ACC112 (cell line): ENCODE measurements around the gene CYP17A1.
"Not testable (repeated sequence)": the region's sequence is repeated elsewhere in the genome, so short reads cannot be mapped to it uniquely, and the experiment has no call there.

Experiments used
- H2AFZ ChIP-seq: fragments of 200-600 bp; sonication (generic); one replicate; pipeline ENCODE4 v1.6.0; 2017; ENCODE audit warnings: antibody characterized with exemption, low read length; ENCODE audit not compliant: unreplicated experiment
- H3K27ac ChIP-seq: fragments of 200-600 bp; sonication (generic); 2 replicates; pipeline ENCODE4 v1.5.1; 2014; ENCODE audit warnings: low read depth, mild to moderate bottlenecking, antibody characterized with exemption, low read length, moderate library complexity
- H3K27me3 ChIP-seq: fragments of 200-600 bp; sonication (generic); 2 replicates; pipeline ENCODE4 v1.6.1; 2014; ENCODE audit warnings: mild to moderate bottlenecking, antibody characterized with exemption, low read length, moderate library complexity, mixed read lengths; ENCODE audit not compliant: insufficient read depth
- H3K36me3 ChIP-seq: fragments of 200-600 bp; sonication (generic); 2 replicates; pipeline ENCODE4 v1.6.1; 2016; ENCODE audit warnings: mild to moderate bottlenecking, antibody characterized with exemption, low read length, moderate library complexity, mixed read lengths; ENCODE audit not compliant: insufficient read depth
- H3K4me1 ChIP-seq: fragments of 200-600 bp; sonication (generic); one replicate; pipeline ENCODE4 v1.6.1; 2016; ENCODE audit warnings: low read length, mixed read lengths; ENCODE audit not compliant: insufficient read depth, unreplicated experiment, control insufficient read depth
- H3K4me3 ChIP-seq: fragments of 200-600 bp; sonication (generic); 2 replicates; pipeline ENCODE4 v1.5.1; 2014; ENCODE audit warnings: mild to moderate bottlenecking, low read depth, low read length
- H3K79me2 ChIP-seq: fragments of 200-600 bp; sonication (generic); one replicate; pipeline ENCODE4 v1.6.0; 2016; ENCODE audit warnings: low read length; ENCODE audit not compliant: control insufficient read depth, unreplicated experiment, insufficient read depth

Gene CYP17A1

DNA sequence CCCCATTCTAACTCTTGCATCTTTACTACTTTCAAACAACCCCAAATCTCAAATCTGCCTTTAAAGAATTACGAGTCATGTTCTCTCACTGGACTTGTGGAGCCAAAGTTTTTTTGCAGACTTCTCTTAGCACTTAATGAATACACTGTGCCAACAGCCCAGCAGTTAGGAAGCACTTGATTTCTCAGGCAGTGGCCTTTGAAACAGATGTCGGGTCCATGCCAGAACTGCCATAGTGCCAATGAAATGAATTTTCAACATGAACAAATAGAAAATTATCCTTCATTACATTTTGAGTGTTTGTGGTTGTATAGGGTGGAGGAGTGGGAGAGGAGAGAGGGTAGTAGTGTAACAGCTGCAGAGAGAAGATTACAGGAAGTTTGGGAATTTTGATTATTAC lies 22.7 kb upstream of the CYP17A1 start:
- Histone ChIP-seq H3K4me3 (no peak overlapping the region), H2AFZ (no peak overlapping the region), H3K36me3 (peaks cover 5% of the 10 kb centered on the region; the same call in 1 of the 2 replicates), H3K4me1 (peaks cover 13% of the 10 kb centered on the region), H3K27me3 (no peaks in the 10 kb centered on the region), H3K27ac (no peak overlapping the region), H3K79me2 (no peaks in the 10 kb centered on the region)

- H3K4me3 ChIP-seq, result no peak overlapping the region
- H3K27ac ChIP-seq, result peak overlapping the region; percentile 42
Measured at GRCh38 chr10:102856758-102857424, 19.7 kb upstream of the CYP17A1 start.

GRCh38 chr10:102855731-102856436 lies 18.7 kb upstream of the CYP17A1 start:
- peaks cover 13% of the 10 kb centered on the region for H3K4me1 ChIP-seq
- peak overlapping the region; percentile 56 for H3K27ac ChIP-seq
- H3K4me3 ChIP-seq, result peak overlapping the region; percentile 95
- not testable (repeated sequence) for H3K27me3 ChIP-seq, H3K36me3 ChIP-seq, H2AFZ ChIP-seq, H3K79me2 ChIP-seq

More at GRCh38 chr10:102856758-102857424, 19.7 kb upstream of the CYP17A1 start:
- no peaks in the 10 kb centered on the region for H3K27me3 ChIP-seq
- no peaks in the 10 kb centered on the region for H3K79me2 ChIP-seq
- no peaks in the 10 kb centered on the region for H3K36me3 ChIP-seq
- peaks cover 13% of the 10 kb centered on the region for H3K4me1 ChIP-seq
- no peak overlapping the region for H2AFZ ChIP-seq

DNA sequence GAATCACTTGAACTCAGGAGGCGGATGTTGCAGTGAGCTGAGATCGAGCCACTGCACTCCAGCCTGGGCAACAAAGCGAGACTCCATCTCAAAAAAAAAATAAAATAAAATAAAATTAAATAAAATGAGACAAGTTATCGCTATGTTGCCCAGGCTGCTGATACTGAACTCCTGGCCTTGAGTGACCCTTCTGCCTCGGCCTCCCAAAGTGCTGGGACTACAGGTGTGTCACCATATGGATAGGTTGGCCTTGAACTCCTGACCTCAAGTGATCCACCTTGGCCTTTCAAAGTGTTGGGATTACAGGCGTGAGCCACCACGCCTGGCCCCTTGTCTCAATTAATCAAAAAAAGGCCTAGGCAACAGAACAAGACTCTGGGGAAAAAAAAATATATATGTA lies 16.0 kb upstream of the CYP17A1 start:
- not testable (repeated sequence) for H3K27me3 ChIP-seq, H3K36me3 ChIP-seq, H3K27ac ChIP-seq, H2AFZ ChIP-seq, H3K79me2 ChIP-seq, H3K4me3 ChIP-seq
- peaks cover 13% of the 10 kb centered on the region for H3K4me1 ChIP-seq

- Histone ChIP-seq H3K4me3 (no peak overlapping the region), H3K27me3 (peaks cover 3% of the 10 kb centered on the region; the same call in 1 of the 2 replicates), H3K4me1 (no peaks in the 10 kb centered on the region), H3K36me3 (no peaks in the 10 kb centered on the region), H2AFZ (no peak overlapping the region), H3K79me2 (no peaks in the 10 kb centered on the region), H3K27ac (no peak overlapping the region)
Measured at GRCh38 chr10:102850025-102850518, 12.9 kb upstream of the CYP17A1 start.

DNA sequence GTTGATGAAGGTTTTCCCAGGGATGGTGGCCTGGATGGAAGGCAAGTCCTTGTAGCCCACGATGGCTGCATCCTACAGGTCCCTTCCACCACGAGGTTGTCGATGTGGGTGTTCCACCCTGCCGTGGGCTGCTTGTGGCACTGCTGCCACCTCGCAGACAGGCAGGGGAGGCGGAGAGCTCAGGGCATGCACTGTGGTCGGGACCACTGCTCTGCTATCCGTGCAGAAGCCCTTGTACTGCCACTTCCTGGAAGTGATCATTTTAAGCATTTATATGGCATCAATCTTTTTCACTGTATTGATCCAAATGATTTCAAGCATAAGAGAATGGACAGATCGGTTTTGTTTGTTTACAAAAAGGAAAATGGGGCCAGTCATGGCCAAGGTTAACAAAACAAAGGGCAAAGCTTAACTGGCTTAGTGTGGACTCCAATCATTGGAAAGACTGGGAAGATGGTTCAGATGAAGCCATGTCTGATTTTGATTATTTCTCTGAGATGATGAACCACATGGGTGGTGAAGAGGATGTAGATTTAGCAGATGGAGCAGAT lies 8.2 kb upstream of the CYP17A1 start:
- H2AFZ ChIP-seq, result no peak overlapping the region
- no peaks in the 10 kb centered on the region for H3K36me3 ChIP-seq
- H3K79me2 ChIP-seq, result no peaks in the 10 kb centered on the region
- H3K4me1 ChIP-seq, result no peaks in the 10 kb centered on the region
- H3K4me3 ChIP-seq, result no peak overlapping the region
- H3K27me3 ChIP-seq, result peaks cover 5% of the 10 kb centered on the region; the same call in 1 of the 2 replicates
- no peak overlapping the region for H3K27ac ChIP-seq

GRCh38 chr10:102844190-102844776 lies 7.1 kb upstream of the CYP17A1 start:
- H3K4me3 ChIP-seq, H3K27ac ChIP-seq, H3K4me1 ChIP-seq, H3K36me3 ChIP-seq, H3K27me3 ChIP-seq, H2AFZ ChIP-seq, H3K79me2 ChIP-seq: not testable (repeated sequence)

GRCh38 chr10:102843139-102843538 lies 5.9 kb upstream of the CYP17A1 start:
- H3K36me3 ChIP-seq, H3K27me3 ChIP-seq, H2AFZ ChIP-seq, H3K27ac ChIP-seq, H3K79me2 ChIP-seq, H3K4me3 ChIP-seq, H3K4me1 ChIP-seq: not testable (repeated sequence)

GRCh38 chr10:102841827-102842345 lies 4.7 kb upstream of the CYP17A1 start:
- H3K27me3 ChIP-seq, result peaks cover 5% of the 10 kb centered on the region; the same call in 1 of the 2 replicates
- no peaks in the 10 kb centered on the region for H3K79me2 ChIP-seq
- no peaks in the 10 kb centered on the region for H3K4me1 ChIP-seq
- H3K36me3 ChIP-seq, result no peaks in the 10 kb centered on the region
- H2AFZ ChIP-seq, result no peak overlapping the region
- no peak overlapping the region for H3K27ac ChIP-seq
- no peak overlapping the region for H3K4me3 ChIP-seq

DNA sequence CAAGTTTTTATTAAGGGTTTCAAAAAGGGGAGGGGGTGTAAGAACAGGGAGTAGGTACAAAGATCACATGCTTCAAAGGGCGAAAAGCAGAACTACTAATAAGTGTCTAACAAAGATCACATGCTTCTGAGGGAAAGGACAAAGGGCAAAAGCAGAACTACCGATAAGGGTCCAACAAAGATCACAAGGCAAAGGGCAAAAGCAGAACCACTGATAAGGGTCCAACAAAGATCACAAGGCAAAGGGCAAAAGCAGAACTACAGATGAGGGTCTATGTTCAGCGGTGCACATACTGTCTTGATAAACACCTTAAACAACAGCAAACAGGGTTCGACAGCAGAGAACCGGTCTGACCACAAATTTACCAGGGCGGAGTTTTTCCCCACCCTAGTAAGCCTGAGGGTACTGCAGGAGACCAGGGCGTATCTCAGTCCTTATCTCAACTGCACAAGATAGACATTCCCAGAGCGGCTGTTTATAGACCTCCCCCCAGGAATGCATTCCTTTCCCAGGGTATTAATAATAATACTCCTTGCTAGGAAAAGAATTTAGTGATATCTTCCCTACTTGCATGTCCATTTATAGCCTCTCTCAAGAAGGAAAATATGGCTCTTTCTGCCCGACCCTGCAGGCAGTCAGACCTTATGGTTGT lies 1.2 kb upstream of the CYP17A1 start:
- not testable (repeated sequence) for H3K4me3 ChIP-seq, H3K4me1 ChIP-seq, H3K27ac ChIP-seq, H3K36me3 ChIP-seq, H3K79me2 ChIP-seq, H3K27me3 ChIP-seq, H2AFZ ChIP-seq
